ENCODE data around the gene CHD9.
"Not testable (repeated sequence)": the region's sequence is repeated elsewhere in the genome, so short reads cannot be mapped to it uniquely, and the experiment has no call there.

Gene CHD9

DNA sequence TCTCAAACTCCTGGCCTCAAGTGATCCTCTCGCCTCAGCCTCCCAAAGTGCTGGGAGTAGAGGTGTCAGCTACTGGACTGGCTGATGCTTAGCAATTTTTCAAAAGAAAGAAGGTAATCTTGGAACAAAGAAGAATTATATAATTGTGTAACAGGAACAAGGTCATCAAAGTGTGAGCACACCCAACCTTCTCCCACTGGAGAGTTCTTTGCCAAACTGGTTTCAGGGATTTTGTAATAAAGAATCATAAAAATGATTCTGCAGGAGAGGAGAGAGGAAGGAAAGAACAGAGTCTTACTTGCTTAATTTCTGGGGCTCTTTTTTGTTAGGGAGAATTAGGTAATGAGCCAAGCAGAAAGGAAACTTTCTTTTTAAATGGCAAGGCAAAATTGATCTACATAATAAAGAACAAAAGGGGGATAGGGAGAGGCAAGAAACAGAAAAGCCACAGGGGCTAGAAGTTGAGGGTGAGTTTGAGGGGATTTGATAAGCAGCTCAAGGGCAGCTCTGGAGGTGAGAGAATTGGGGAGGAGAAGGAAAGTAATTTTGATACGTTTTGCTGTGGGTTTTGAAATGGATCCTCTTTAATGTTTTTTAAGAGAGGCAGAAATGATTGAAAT lies 23.4 kb upstream of the CHD9 start:
- no peak overlapping the region for H3K4me3 ChIP-seq (ENCODE audit: low read depth, low read length)
- TF ChIP-seq, protein P1, sequence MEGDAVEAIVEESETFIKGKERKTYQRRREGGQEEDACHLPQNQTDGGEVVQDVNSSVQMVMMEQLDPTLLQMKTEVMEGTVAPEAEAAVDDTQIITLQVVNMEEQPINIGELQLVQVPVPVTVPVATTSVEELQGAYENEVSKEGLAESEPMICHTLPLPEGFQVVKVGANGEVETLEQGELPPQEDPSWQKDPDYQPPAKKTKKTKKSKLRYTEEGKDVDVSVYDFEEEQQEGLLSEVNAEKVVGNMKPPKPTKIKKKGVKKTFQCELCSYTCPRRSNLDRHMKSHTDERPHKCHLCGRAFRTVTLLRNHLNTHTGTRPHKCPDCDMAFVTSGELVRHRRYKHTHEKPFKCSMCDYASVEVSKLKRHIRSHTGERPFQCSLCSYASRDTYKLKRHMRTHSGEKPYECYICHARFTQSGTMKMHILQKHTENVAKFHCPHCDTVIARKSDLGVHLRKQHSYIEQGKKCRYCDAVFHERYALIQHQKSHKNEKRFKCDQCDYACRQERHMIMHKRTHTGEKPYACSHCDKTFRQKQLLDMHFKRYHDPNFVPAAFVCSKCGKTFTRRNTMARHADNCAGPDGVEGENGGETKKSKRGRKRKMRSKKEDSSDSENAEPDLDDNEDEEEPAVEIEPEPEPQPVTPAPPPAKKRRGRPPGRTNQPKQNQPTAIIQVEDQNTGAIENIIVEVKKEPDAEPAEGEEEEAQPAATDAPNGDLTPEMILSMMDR (IDR thresholded peaks at IDR 0.05; ENCODE audit: borderline replicate concordance, insufficient read depth, low read depth, low read length), result no peak

DNA sequence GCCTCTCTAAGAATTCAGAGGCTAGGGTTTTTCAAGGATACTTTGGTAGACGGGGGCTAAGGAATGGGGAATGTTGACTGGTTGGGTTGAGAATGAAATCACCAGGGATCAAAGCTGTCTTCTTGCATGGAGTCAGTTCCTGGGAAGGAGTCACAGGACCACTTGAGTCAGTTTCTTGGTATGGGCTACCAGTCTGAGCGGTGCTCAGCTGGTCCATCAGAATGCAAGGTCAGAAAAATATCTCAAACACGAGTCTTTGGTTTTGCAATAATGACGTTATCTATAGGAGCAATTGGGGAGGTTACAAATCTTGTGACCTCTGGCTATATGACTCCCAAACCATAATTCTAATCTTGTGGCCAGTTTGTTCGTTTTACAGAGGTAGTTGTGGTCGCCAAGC lies 20.5 kb upstream of the CHD9 start:
- no peak overlapping the region for H3K4me3 ChIP-seq (ENCODE audit: low read depth, low read length)
- TF ChIP-seq, protein P1 (IDR thresholded peaks at IDR 0.05; ENCODE audit: borderline replicate concordance, insufficient read depth, low read depth, low read length), result no peak

- TF ChIP-seq, protein P1 (IDR thresholded peaks at IDR 0.05; ENCODE audit: borderline replicate concordance, insufficient read depth, low read depth, low read length), result no peak
- no peak overlapping the region for H3K4me3 ChIP-seq (ENCODE audit: low read depth, low read length)
Measured at GRCh38 chr16:53035176-53035942, 19.4 kb upstream of the CHD9 start.

DNA sequence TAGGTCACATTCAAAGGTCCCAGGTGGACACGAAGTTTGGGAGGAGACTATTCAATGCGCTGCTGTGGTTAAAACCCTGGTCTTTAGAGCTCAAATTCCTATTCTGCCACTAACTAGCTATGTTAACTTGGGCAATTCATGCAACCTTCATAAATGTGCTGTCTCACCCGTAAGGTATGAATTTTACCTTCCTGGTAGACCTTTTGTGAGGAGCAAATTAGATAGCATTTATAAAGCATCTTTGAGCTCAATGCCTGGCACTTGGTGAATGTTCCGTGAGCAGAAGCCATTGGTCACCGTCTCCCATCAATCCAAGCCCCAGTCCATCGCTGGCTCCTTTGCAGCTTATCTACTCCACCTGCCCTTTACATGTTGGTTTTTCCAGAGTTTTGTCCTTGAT lies 18.7 kb upstream of the CHD9 start:
- no peak overlapping the region for H3K4me3 ChIP-seq (ENCODE audit: low read depth, low read length)
- TF ChIP-seq, protein P1 (IDR thresholded peaks at IDR 0.05; ENCODE audit: borderline replicate concordance, insufficient read depth, low read depth, low read length), result no peak

DNA sequence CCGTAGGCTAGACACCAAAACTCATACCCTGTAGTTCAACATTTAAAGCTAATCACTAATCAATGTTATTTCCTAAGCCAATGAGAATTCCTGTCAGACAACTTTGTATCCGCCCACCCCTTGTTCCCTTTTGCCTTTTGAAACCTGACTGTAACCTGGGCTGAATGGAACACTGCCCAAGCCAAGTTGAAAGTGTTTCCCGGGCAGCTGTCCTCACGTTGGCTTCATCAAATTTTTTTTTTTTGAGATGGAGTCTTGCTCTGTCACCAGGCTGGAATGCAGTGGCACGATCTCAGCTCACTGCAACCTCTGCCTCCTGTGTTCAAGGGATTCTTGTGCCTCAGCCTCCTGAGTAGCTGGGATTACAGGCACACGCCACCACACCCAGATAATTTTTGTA lies 18.1 kb upstream of the CHD9 start:
- H3K4me3 ChIP-seq (ENCODE audit: low read depth, low read length), result not testable (repeated sequence)

DNA sequence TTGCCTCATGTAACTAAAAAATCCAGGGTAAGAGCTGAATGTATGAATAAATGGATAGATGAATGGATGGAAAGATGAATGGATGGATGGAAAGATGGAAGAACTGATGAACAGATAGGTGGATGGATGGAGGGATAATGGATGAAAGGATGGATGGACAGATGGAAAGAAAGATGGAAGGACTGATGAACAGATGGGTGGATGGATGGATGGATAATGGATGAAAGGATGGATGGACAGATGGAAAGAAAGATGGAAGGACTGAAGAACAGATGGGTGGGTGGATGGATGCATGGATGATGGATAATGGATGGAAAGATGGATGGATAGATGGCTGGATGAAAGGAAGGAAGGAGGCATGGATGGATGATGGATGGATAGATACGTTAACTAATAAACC lies 14.0 kb upstream of the CHD9 start:
- no peak overlapping the region for H3K4me3 ChIP-seq (ENCODE audit: low read depth, low read length)
- TF ChIP-seq, protein P1 (IDR thresholded peaks at IDR 0.05; ENCODE audit: borderline replicate concordance, insufficient read depth, low read depth, low read length), result no peak

DNA sequence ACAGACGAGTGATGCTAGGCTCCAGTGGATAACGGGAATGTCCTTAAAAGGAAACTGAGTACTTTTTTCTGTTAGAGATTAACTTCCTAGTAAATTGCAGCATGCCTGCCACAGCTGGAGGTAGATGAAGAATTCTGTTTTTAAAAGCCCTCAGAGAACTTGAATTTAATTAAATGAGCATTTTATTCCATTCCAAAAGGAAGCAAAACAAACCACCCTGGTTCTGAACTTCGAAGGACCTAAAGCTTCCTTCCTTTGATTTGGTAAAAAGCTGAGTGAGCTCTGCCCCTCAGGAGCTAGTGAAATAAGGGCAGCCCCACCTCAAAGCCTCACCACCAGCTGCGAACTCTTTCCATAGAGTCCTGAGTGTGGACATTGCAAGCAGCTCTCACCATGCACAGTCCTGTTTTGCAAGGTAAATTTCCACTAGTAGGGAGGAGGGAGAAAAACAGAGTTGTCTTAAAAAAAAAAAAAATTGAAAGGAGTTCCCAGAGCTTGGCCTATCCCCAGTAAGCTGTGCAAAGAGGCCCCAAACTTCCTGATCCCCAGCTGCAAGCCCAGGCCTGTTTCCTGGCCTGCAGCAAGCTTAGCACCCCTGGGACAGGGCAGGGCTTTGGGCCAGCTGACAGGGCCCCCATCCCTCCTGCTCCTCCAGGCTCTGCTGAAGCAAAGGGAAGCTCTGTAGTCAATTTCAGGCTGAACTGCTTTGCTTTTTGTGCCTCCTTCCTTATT lies 13.3 kb upstream of the CHD9 start:
- TF ChIP-seq, protein P1 (IDR thresholded peaks at IDR 0.05; ENCODE audit: borderline replicate concordance, insufficient read depth, low read depth, low read length), result no peak
- no peak overlapping the region for H3K4me3 ChIP-seq (ENCODE audit: low read depth, low read length)
